ENCODE measurements around the gene GPX8. TPM values are rescaled to one million over a fixed set of nuclear protein-coding genes. Genes with fewer than 3 reads are reported as not detected.

Gene GPX8
- polyA plus RNA-seq, 1 donor from 2014 or later, result 1.2 TPM

DNA sequence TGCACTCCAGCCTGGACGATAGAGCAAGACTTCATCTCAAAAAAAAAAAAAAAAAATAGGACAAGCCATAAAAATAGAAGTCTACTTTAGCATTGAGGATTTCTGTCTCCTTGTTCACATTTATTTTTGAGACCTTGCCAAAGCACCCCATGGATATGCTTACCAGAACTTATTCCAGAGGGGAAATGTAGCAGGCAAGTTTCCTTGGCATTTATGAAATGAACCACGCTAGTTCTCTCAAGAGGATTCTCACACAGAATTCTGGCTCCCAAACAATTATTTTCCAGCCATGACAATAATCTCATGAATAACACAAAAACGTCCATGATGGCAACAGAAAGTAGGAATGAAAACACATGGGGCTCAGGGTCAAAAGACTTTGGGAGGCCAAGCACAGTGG, 23.4 kb upstream of the GPX8 start:
- no peak overlapping the region for H3K4me3 ChIP-seq (ENCODE audit: low read length)
- TF ChIP-seq RAD21 (conservative IDR thresholded peaks at IDR 0.05), result no peak
- TF ChIP-seq TAF1 (IDR thresholded peaks at IDR 0.05; ENCODE audit: low read depth), result no peak
- TF ChIP-seq MXI1 (conservative IDR thresholded peaks at IDR 0.05; ENCODE audit: poor library complexity, severe bottlenecking), result no peak
- TF ChIP-seq, protein P1, sequence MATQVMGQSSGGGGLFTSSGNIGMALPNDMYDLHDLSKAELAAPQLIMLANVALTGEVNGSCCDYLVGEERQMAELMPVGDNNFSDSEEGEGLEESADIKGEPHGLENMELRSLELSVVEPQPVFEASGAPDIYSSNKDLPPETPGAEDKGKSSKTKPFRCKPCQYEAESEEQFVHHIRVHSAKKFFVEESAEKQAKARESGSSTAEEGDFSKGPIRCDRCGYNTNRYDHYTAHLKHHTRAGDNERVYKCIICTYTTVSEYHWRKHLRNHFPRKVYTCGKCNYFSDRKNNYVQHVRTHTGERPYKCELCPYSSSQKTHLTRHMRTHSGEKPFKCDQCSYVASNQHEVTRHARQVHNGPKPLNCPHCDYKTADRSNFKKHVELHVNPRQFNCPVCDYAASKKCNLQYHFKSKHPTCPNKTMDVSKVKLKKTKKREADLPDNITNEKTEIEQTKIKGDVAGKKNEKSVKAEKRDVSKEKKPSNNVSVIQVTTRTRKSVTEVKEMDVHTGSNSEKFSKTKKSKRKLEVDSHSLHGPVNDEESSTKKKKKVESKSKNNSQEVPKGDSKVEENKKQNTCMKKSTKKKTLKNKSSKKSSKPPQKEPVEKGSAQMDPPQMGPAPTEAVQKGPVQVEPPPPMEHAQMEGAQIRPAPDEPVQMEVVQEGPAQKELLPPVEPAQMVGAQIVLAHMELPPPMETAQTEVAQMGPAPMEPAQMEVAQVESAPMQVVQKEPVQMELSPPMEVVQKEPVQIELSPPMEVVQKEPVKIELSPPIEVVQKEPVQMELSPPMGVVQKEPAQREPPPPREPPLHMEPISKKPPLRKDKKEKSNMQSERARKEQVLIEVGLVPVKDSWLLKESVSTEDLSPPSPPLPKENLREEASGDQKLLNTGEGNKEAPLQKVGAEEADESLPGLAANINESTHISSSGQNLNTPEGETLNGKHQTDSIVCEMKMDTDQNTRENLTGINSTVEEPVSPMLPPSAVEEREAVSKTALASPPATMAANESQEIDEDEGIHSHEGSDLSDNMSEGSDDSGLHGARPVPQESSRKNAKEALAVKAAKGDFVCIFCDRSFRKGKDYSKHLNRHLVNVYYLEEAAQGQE (IDR thresholded peaks at IDR 0.05; ENCODE audit: borderline replicate concordance), result no peak
- TF ChIP-seq POLR2AphosphoS5 (IDR thresholded peaks at IDR 0.05), result no peak
- TF ChIP-seq, protein P2, sequence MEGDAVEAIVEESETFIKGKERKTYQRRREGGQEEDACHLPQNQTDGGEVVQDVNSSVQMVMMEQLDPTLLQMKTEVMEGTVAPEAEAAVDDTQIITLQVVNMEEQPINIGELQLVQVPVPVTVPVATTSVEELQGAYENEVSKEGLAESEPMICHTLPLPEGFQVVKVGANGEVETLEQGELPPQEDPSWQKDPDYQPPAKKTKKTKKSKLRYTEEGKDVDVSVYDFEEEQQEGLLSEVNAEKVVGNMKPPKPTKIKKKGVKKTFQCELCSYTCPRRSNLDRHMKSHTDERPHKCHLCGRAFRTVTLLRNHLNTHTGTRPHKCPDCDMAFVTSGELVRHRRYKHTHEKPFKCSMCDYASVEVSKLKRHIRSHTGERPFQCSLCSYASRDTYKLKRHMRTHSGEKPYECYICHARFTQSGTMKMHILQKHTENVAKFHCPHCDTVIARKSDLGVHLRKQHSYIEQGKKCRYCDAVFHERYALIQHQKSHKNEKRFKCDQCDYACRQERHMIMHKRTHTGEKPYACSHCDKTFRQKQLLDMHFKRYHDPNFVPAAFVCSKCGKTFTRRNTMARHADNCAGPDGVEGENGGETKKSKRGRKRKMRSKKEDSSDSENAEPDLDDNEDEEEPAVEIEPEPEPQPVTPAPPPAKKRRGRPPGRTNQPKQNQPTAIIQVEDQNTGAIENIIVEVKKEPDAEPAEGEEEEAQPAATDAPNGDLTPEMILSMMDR (IDR thresholded peaks at IDR 0.05; ENCODE audit: poor library complexity, severe bottlenecking), result no peak
- TF ChIP-seq SMC3 (conservative IDR thresholded peaks at IDR 0.05; ENCODE audit: poor library complexity), result no peak
- no peak for TF ChIP-seq EP300 (conservative IDR thresholded peaks at IDR 0.05; ENCODE audit: poor library complexity, severe bottlenecking)
- no peak for TF ChIP-seq EZH2 (IDR thresholded peaks at IDR 0.05; ENCODE audit: borderline replicate concordance, insufficient read depth, low read length, poor library complexity, severe bottlenecking)
- no peak overlapping the region for H3K4me2 ChIP-seq (ENCODE audit: low read length)
- H3K9ac ChIP-seq (ENCODE audit: low read length), result no peak overlapping the region
- H3K27me3 ChIP-seq (ENCODE audit: insufficient read depth, low read depth, low read length), result no peaks in the 10 kb centered on the region
- no peaks in the 10 kb centered on the region for H3K9me3 ChIP-seq (ENCODE audit: low read length)
- no peaks in the 10 kb centered on the region for H3K36me3 ChIP-seq (ENCODE audit: insufficient read depth, low read length)
- no peaks in the 10 kb centered on the region for H3F3A ChIP-seq (ENCODE audit: insufficient read depth, low read length, poor library complexity, severe bottlenecking)
- H3K9me2 ChIP-seq (ENCODE audit: insufficient read depth, low read length), result no peaks in the 10 kb centered on the region
- H2AFZ ChIP-seq (ENCODE audit: low read depth, low read length), result no peak overlapping the region
- no peak overlapping the region for H3K27ac ChIP-seq (ENCODE audit: low read length)
- no peaks in the 10 kb centered on the region for H3K79me2 ChIP-seq (replicated peaks; ENCODE audit: insufficient read depth, low read length)
- H4K20me1 ChIP-seq (ENCODE audit: insufficient read depth), result no peaks in the 10 kb centered on the region

DNA sequence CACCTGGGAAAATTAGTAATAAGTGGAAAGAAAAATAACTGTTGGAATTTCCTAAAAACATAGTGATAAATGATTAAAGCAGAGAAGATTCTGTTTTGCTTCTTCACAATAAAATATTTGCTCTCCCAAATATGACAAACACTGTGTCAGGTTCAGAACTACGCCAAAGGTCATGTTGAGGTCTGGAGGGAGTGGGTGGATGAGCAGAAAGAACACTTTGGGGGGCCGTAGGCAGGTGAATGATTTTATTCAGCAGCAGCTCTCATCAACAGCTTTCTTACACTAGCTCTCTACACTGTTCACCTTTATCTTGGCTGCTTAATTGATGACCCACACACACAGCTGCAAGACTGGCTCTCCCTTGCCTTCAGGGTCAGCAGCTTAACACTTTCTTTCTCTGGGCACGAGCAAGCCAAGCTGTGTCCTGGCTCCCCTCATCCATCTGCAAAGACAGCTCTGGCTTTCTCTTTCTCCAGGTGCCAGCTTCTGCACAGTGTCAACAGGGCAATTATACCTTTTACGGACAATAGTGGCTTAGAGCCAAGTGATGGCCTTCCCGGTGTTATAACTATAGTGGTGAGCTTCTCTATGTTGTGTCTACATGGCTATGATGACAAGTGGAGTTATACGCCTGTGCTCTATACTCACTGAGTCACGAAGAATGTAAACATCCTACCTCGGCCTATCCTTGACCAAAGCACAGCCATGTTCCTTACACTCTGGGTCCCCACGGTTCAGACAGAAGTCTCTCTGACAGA, 18.9 kb upstream of the GPX8 start:
- no peak overlapping the region for H3K4me3 ChIP-seq (ENCODE audit: low read length)
- no peak overlapping the region for H2AFZ ChIP-seq (ENCODE audit: low read depth, low read length)
- H3K9me2 ChIP-seq (ENCODE audit: insufficient read depth, low read length), result no peaks in the 10 kb centered on the region

More for the DNA sequence above, 18.9 kb upstream of the GPX8 start:
- Histone ChIP-seq H3K27me3 (ENCODE audit: insufficient read depth, low read depth, low read length) (no peaks in the 10 kb centered on the region), H3K27ac (ENCODE audit: low read length) (no peak overlapping the region), H4K20me1 (ENCODE audit: insufficient read depth) (no peaks in the 10 kb centered on the region), H3K36me3 (ENCODE audit: insufficient read depth, low read length) (no peaks in the 10 kb centered on the region), H3K79me2 (replicated peaks; ENCODE audit: insufficient read depth, low read length) (no peaks in the 10 kb centered on the region), H3F3A (ENCODE audit: insufficient read depth, low read length, poor library complexity, severe bottlenecking) (no peaks in the 10 kb centered on the region), H3K9me3 (ENCODE audit: low read length) (no peaks in the 10 kb centered on the region), H3K4me2 (ENCODE audit: low read length) (no peak overlapping the region), H3K9ac (ENCODE audit: low read length) (no peak overlapping the region)
- TF ChIP-seq MXI1 (conservative IDR thresholded peaks at IDR 0.05; ENCODE audit: poor library complexity, severe bottlenecking), result no peak
- no peak for TF ChIP-seq RAD21 (conservative IDR thresholded peaks at IDR 0.05)
